22Rv1 (cell line): Measurements from ENCODE around the gene SGK1.
"Not testable (repeated sequence)": the region's sequence is repeated elsewhere in the genome, so short reads cannot be mapped to it uniquely, and the experiment has no call there.

Experiments used
- H3K27ac ChIP-seq: fragments of 450-650 bp; 2 replicates; pipeline ENCODE4 v1.5.1; 2017
- ZFX ChIP-seq: fragments of 450-650 bp; IDR thresholded peaks from 2 replicates; pipeline ENCODE4 v1.6.1; 2017; ENCODE audit warnings: antibody characterized with exemption, borderline replicate concordance
- TF ChIP-seq, protein P1 (sequence below): fragments of 450-650 bp; IDR thresholded peaks from 2 replicates; pipeline ENCODE4 v1.5.1; 2017; ENCODE audit warnings: mild to moderate bottlenecking

Gene SGK1

DNA sequence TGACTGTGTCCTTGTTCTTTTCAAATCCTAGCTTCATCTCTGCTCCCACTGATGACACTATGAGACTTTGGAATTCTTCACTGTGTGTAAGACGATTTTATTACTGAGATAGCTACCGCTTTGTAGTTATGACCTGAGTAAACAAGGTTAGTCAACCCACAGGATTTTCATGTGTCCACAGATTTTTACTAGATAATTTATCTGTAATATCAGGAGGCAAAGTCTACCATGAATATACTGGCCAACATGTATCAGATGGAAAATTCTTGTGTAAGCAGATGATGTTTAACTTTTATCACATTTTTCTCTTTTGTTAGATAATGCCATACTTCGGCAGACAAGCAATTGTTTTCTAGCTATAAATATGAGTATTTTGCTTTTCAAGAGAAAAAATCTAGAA is 119.8 kb downstream of the SGK1 start:
- TF ChIP-seq ZFX, result no peak
- TF ChIP-seq, protein P1, sequence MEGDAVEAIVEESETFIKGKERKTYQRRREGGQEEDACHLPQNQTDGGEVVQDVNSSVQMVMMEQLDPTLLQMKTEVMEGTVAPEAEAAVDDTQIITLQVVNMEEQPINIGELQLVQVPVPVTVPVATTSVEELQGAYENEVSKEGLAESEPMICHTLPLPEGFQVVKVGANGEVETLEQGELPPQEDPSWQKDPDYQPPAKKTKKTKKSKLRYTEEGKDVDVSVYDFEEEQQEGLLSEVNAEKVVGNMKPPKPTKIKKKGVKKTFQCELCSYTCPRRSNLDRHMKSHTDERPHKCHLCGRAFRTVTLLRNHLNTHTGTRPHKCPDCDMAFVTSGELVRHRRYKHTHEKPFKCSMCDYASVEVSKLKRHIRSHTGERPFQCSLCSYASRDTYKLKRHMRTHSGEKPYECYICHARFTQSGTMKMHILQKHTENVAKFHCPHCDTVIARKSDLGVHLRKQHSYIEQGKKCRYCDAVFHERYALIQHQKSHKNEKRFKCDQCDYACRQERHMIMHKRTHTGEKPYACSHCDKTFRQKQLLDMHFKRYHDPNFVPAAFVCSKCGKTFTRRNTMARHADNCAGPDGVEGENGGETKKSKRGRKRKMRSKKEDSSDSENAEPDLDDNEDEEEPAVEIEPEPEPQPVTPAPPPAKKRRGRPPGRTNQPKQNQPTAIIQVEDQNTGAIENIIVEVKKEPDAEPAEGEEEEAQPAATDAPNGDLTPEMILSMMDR, result no peak
- H3K27ac ChIP-seq, result no peak overlapping the region

DNA sequence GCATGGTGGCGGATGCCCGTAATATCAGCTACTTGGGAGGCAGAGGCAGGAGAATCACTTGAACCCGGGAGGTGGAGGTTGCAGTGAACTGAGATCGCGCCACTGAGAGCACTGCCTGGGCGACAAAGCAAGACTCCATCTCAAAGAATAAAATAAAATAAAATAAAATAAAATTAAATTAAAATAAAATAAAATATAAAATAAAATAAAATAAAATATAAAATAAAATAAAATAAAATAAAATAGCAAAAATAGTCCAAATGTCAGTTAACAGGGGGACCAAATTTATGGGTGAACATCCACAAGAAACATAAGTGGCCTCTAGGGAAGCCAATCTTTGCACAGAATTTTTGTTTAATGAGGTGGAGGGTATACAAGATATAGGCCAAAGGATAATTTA is 120.2 kb downstream of the SGK1 start:
- H3K27ac ChIP-seq, result not testable (repeated sequence)

DNA sequence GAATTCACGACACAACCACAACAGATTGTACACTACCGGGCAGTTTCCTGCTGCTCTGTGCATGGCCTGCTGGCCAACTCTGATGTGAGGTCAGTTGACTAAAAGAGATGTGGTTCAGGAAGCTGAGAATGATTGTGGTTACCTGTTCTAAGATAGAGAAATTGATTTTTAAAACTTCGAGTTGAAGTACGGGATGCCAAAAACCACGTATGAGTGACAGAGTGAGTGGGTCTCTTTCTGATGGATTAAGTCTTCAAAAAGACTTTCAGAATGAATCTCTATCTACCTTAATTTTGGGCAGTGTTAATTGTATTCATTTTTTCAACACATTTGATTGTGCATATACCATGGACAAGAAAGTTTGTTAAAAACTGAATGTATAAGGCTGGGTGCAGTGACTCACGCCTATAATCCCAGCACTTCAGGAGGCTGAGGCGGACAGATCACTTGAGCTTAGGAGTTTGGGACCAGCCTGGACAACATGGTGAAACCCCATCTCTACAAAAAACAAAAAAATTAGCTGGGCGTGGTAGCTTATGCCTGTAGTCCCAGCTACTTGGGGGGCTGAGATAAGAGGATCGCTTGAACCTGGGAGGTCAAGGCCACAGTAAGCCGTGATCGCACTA is 121.2 kb downstream of the SGK1 start:
- no peak for TF ChIP-seq ZFX
- TF ChIP-seq, protein P1, result no peak
- no peak overlapping the region for H3K27ac ChIP-seq

DNA sequence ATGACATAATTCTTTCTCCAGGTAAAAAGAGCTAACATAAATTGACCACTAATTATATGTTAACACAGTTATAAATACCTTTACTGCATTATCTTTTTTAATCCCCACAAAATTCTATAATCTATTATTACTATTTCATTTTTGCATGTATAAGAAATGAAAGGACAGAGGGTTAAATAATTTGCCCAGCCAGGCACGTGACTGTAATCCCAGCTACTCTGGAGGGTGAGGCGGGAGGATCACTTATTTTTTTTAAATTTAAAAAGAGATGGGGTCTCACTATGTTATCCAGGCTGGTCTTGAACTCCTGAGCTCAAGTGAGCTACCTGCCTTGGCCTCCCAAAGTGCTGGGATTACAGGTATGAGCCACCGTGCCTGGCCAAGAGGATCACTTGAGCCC is 121.9 kb downstream of the SGK1 start:
- no peak overlapping the region for H3K27ac ChIP-seq
- TF ChIP-seq, protein P1, result no peak
- TF ChIP-seq ZFX, result no peak

DNA sequence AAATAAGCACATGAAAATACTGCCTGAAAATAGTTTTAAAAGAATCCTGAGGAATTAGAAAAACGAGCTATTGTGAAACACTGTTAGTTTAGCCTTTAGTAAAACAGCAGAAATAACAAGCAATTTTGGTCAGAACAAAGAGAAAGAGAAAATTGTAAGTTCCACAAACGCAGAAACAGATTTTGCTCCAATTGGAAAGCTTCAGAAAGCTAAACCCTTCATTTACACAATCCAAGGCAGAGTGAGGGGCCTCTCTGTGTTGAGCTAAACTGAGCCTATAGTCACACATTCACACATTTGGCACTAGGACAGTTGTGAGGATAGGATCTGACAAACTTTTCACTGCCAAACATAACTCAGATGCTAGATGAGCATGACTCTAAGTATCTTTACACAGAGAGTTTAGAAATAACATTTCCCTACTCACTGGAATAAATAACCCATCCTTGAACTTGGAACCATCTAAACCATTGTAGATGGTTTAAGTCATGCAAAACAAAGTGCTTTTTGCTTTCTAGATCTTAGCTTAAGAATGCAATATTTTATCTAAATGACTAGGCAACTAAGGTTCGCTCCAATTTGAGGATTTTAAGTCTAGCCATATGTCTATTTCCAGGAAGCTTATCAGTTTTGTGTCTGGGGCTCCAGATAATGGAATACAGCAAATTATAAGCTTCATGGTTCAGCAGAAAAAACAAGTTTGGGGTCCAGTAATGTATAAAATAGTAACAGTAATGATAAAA is 122.6 kb downstream of the SGK1 start:
- TF ChIP-seq ZFX, result no peak
- TF ChIP-seq, protein P1, result no peak
- no peak overlapping the region for H3K27ac ChIP-seq

DNA sequence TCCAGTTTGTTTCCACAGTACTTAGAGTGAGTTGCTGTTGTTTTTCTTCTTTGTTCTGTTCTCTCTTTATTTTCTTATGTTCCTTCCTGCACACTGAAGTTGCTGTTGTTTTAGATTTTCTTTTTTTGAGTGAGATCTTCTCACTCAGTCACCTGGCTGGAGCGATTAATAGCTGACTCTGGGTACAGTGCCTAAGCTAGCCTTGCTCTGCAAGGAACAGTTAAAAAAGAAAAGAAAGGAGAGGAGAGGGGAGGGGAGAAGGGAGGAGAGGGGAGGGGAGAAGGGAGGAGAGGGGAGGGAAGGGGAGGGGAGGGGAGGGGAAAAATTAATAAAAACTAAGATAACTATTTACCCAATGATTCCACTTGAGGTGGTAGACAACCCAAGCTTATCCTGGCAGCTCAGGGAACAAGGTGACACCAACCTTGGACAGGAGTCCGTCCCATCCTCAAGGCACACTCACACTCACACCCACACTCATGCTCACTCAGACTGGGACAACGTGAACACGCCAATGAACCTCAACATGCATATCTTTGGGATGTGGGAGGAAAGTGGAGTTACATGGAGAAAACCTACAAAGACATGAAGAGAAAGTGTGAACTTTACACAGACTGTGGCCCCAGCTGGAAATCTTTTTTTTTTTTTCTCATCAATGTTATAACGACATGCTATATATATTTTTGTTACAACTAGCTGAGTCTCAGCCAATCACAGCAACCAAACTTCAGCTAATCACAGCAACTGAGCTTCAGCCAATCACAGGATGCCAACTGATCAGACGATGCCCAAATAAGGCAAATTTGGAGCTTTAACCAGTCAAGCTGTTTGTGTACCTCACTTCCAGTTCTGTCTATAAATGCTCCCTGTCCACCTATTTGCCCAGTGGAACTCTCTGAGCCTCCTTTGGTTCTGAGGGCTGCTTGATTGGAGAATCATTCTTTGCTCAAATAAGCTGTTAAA is 124.1 kb downstream of the SGK1 start:
- TF ChIP-seq, protein P1, result no peak
- TF ChIP-seq ZFX, result no peak
- no peak overlapping the region for H3K27ac ChIP-seq

DNA sequence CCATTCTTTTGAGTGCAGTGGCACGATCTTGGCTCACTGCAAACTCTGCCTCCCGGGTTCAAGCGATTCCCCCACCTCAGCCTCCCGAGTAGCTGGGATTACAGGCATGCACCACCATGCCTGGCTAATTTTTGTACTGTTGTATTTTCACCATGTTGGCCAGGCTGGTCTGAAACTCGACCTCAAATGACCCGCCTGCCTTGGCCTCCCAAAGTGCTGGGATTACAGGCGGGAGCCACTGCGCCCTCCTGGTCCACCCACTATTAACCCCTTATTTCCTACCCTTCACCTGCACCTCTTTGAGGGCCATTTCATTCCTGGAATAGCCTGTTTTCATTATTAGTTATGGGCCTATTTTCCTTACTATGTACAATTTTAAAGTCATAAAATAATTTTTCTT is 125.3 kb downstream of the SGK1 start:
- not testable (repeated sequence) for H3K27ac ChIP-seq

DNA sequence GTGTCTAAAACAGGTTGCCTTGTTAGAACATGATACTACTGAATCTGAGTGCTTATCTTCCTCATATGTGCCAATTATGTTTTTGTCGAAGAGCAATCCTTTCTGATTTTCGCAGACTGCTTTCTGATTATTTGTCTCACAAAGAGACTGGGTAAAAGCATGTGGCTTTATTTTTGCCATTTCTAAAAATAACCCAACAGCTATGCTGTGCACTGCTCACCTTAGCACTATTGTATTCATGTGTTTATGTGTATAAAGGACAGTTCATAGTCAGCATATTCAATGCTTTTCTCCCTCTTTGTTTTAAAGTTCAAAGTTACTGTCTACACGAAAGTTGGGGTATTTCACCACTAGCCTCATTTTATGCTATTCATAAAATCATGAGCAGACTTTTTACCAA is 127.0 kb downstream of the SGK1 start:
- H3K27ac ChIP-seq, result no peak overlapping the region
- TF ChIP-seq, protein P1, result no peak
